ENCODE measurements around the gene FUT2. TPM values are rescaled to one million over a fixed set of nuclear protein-coding genes. Genes with fewer than 3 reads are reported as not detected.
A peak's percentile ranks its signal among the peaks of the same experiment; 100 is the strongest.

FUT2 gene
- total RNA-seq, 4 donors from 2014 or later: 32.5 to 68.6 (median 55.1) TPM

DNA sequence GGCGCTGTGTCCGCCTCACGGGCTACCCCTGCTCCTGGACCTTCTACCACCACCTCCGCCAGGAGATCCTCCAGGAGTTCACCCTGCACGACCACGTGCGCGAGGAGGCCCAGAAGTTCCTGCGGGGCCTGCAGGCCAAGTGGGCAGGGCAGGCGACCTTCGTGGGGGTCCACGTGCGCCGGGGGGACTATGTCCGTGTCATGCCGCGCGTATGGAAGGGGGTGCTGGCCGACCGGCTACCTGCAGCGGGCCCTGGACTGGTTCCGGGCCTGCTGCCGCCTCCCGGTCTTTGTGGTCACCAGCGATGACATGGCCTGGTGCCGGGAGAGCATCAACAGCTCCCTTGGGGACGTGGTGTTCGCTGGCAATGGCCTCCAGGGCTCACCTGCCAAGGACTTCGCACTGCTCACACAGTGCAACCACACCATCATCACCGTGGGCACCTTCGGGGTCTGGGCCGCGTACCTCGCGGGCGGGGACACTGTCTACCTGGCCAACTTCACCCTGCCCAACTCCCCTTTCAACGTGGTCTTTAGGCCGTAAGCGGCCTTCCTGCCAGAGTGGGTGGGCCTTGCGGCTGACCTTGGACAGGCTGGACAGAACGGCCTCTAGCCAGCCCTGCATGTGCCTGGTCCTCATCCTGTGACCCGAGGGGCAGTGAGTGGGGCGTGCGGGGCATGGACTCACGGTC lies 15.2 kb upstream of the FUT2 start:
- peaks cover 2 to 26% (median 15%) of the 10 kb centered on the region in 4 donors for H3K4me1 ChIP-seq
- H3K36me3 ChIP-seq: no peaks in the 10 kb centered on the region
- H3K27me3 ChIP-seq: no peaks in the 10 kb centered on the region
- TF ChIP-seq POLR2A (IDR thresholded peaks at IDR 0.05) (no peak), POLR2AphosphoS5 (IDR thresholded peaks at IDR 0.05) (no peak), EP300 (IDR thresholded peaks at IDR 0.05; ENCODE audit: low read depth) (no peak)
- TF ChIP-seq, protein P1, sequence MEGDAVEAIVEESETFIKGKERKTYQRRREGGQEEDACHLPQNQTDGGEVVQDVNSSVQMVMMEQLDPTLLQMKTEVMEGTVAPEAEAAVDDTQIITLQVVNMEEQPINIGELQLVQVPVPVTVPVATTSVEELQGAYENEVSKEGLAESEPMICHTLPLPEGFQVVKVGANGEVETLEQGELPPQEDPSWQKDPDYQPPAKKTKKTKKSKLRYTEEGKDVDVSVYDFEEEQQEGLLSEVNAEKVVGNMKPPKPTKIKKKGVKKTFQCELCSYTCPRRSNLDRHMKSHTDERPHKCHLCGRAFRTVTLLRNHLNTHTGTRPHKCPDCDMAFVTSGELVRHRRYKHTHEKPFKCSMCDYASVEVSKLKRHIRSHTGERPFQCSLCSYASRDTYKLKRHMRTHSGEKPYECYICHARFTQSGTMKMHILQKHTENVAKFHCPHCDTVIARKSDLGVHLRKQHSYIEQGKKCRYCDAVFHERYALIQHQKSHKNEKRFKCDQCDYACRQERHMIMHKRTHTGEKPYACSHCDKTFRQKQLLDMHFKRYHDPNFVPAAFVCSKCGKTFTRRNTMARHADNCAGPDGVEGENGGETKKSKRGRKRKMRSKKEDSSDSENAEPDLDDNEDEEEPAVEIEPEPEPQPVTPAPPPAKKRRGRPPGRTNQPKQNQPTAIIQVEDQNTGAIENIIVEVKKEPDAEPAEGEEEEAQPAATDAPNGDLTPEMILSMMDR (IDR thresholded peaks at IDR 0.05): no peak
- no peak for DNase-seq
- in situ Hi-C loops (cut with MboI; ENCODE audit: low pct_ligation_motif_present in 1 of 4, low pct_unique_long_range_greater_than_20kb in 1 of 4, low sequenced_read_pairs in 3 of 4): no loop called here
- no peaks in the 10 kb centered on the region for H3K9me3 ChIP-seq
- no peak overlapping the region for H3K27ac ChIP-seq
- 82% methylated on average over 38 of the region's 45 CpGs; no CpG with 5 or more reads in 1 of the 2 donors for WGBS, 2 donors (ENCODE audit: low coverage in 1 of 2)
- no peak overlapping the region for H3K4me3 ChIP-seq
- intact Hi-C loops (cut with DNase I; ENCODE audit: low total_unique reads): no loop called here

DNA sequence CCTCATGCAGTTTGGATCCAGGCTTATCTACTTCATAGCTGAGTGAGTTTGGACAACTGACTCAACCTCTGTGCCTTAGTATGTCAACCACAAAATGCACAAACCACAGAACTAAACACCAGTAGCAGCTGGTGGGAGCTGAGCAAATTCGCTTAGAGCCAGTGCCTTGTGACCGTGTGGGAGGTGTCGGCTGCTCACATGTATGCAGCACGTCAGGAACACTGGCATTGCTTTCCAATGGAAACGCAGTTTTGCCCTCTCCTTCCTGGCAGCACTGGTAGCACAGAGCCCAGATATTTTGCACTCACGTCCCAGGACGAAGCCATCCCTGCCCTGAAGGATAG lies 14.7 kb upstream of the FUT2 start:
- Histone ChIP-seq H3K36me3 (no peaks in the 10 kb centered on the region), H3K4me1 (peaks cover 0 to 24% (median 12%) of the 10 kb centered on the region in 4 donors), H3K9me3 (no peaks in the 10 kb centered on the region), H3K27me3 (no peaks in the 10 kb centered on the region), H3K27ac (no peak overlapping the region), H3K4me3 (no peak overlapping the region)
- no peak for DNase-seq
- WGBS, 2 donors (ENCODE audit: low coverage in 1 of 2): 79% methylated on average over 7 of the region's 7 CpGs; no CpG with 5 or more reads in 1 of the 2 donors
- TF ChIP-seq POLR2A (IDR thresholded peaks at IDR 0.05): no peak
- TF ChIP-seq, protein P1 (IDR thresholded peaks at IDR 0.05): no peak
- TF ChIP-seq EP300 (IDR thresholded peaks at IDR 0.05; ENCODE audit: low read depth): no peak
- no peak for TF ChIP-seq POLR2AphosphoS5 (IDR thresholded peaks at IDR 0.05)
- intact Hi-C loops (cut with DNase I; ENCODE audit: low total_unique reads): no loop called here
- in situ Hi-C loops (cut with MboI; ENCODE audit: low pct_ligation_motif_present in 1 of 4, low pct_unique_long_range_greater_than_20kb in 1 of 4, low sequenced_read_pairs in 3 of 4): no loop called here

DNA sequence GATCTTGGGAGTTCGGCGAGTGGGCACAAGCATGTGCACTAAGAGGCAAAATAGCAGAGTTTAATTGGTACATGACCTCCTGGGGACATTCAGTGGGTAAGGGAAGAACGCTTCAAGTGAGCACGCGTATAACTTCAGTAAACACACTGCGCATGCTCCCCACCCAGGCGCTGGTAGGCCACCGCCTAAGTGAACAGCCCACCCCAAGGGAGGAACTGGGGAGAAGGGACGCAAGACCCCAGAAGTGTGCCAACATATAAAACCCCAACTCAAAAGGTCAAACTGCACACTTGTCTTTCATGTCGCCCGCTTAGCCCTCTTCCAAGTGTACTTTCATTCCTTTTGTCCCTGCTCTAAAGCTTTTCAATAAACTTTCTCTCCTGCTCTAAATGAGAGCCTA lies 12.4 kb upstream of the FUT2 start:
- DNase-seq: no peak
- H3K4me1 ChIP-seq: peaks cover 0 to 10% (median 4%) of the 10 kb centered on the region in 4 donors
- H3K4me3 ChIP-seq: peak overlapping the region in 1 of 4 donors; percentile 6
- intact Hi-C loops (cut with DNase I; ENCODE audit: low total_unique reads) (no loop called here), in situ Hi-C loops (cut with MboI; ENCODE audit: low pct_ligation_motif_present in 1 of 4, low pct_unique_long_range_greater_than_20kb in 1 of 4, low sequenced_read_pairs in 3 of 4) (no loop called here)
- no peaks in the 10 kb centered on the region for H3K36me3 ChIP-seq
- TF ChIP-seq, protein P1 (IDR thresholded peaks at IDR 0.05): no peak
- no peak for TF ChIP-seq EP300 (IDR thresholded peaks at IDR 0.05; ENCODE audit: low read depth)
- no peak overlapping the region for H3K27ac ChIP-seq
- H3K9me3 ChIP-seq: no peaks in the 10 kb centered on the region
- H3K27me3 ChIP-seq: no peaks in the 10 kb centered on the region
- WGBS, 2 donors (ENCODE audit: low coverage in 1 of 2): 66 to 72% methylated on average over 4 to 11 of the region's 11 CpGs

DNA sequence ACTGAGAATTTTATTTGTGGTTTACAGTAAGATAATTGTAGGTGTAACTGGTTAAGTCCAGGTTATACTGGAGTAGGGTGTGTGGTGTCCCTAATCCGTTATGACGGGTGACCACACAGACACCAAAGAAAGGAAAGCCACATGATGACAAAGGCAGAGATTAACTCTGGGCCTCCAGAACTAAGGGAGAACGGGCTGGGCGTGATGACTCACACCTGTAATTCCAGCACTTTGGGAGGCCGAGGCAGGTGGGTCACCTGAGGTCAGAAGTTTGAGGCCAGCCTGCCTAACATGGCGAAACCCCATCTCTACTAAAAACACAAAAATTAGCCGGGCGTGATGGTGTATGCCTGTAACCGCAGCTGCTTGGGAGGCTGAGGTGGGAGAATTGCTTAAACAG lies 10.2 kb upstream of the FUT2 start:
- intact Hi-C loops (cut with DNase I; ENCODE audit: low total_unique reads) (no loop called here), in situ Hi-C loops (cut with MboI; ENCODE audit: low pct_ligation_motif_present in 1 of 4, low pct_unique_long_range_greater_than_20kb in 1 of 4, low sequenced_read_pairs in 3 of 4) (no loop called here)
- H3K27ac ChIP-seq: no peak overlapping the region
- H3K4me3 ChIP-seq: no peak overlapping the region
- TF ChIP-seq EP300 (IDR thresholded peaks at IDR 0.05; ENCODE audit: low read depth) (no peak), POLR2AphosphoS5 (IDR thresholded peaks at IDR 0.05) (no peak), POLR2A (IDR thresholded peaks at IDR 0.05) (no peak)
- TF ChIP-seq, protein P1 (IDR thresholded peaks at IDR 0.05): no peak
- WGBS, 2 donors (ENCODE audit: low coverage in 1 of 2): 71 to 74% methylated on average over 5 to 9 of the region's 9 CpGs
- H3K9me3 ChIP-seq: no peaks in the 10 kb centered on the region
- H3K4me1 ChIP-seq: peaks cover 0 to 5% (median 2%) of the 10 kb centered on the region in 4 donors
- DNase-seq: no peak
- H3K27me3 ChIP-seq: no peaks in the 10 kb centered on the region
- H3K36me3 ChIP-seq: no peaks in the 10 kb centered on the region
